Measurements from ENCODE around the gene KIF19. TPM values are rescaled to one million over a fixed set of nuclear protein-coding genes. Genes with fewer than 3 reads are reported as not detected.

Gene KIF19
- total and polyA plus RNA-seq, 2 of the 8 experiments (the other 6 are each of a cell fraction or from before 2014, with no cell fraction given): 0.52 to 0.77 TPM

DNA sequence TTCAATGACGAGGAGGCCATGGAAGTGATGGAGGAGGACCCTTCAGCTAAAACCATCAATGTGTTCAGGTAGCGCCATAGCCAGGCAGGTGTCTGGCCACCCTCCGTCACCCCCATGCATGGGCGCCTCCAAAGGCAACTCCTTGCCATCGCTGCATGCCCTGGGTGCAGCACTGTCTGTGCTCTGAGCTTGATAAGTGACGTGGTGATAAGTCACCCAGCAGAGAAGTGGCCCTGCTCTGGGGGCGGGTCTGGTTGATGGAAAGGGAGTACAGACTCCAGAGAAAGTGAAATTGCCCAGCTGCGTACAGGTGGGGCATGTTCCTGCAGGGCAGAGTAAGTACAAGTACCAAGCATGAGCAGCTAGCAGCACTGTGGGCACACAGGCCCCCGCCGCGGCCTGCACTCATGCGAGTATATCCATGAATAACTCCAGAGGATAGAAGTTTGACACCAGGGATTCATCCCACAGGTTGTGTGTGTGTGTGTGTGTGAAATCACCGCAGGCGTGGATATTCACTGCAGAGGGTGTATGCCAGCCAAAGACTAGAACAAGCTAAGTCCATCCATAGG, 38.9 kb upstream of the KIF19 start (continued):
- TF ChIP-seq ASH2L (IDR thresholded peaks at IDR 0.05; ENCODE audit: low read length): no peak
- TF ChIP-seq CBX8 (IDR thresholded peaks at IDR 0.05; ENCODE audit: borderline replicate concordance, low read depth, low read length): no peak
- no peak for TF ChIP-seq SAP30 (IDR thresholded peaks at IDR 0.05; ENCODE audit: insufficient read depth, insufficient replicate concordance, low read length)

Measured in H1 (cell line).